Mononuclear cell (primary cell): ENCODE data around the gene SPNS2. TPM values are rescaled to one million over a fixed set of nuclear protein-coding genes. Genes with fewer than 3 reads are reported as not detected.

Experiments
- H3K27me3 ChIP-seq: 2 replicates; pipeline ENCODE4 v1.6.0; 2011; ENCODE audit warnings: low read length, control low read depth; ENCODE audit not compliant: insufficient read depth
- H3K4me1 ChIP-seq: 2 replicates; pipeline ENCODE4 v1.5.1; 2011; ENCODE audit warnings: mild to moderate bottlenecking, low read length, control low read depth; ENCODE audit not compliant: insufficient read depth
- H3K4me3 ChIP-seq: 2 replicates; pipeline ENCODE4 v1.5.1; 2011; ENCODE audit warnings: mild to moderate bottlenecking, low read length, moderate library complexity
- H3K9me3 ChIP-seq: 2 replicates; pipeline ENCODE4 v1.5.1; 2011; ENCODE audit warnings: low read depth, mild to moderate bottlenecking, control low read depth, low read length
- total RNA-seq: library from RNA; depleted of rRNA; stranded (reverse); fragments of >200 nt; gene quantifications from one replicate; pipeline ENCODE4 v1.2.3, GENCODE V29; 2012

The SPNS2 gene
- total RNA-seq, 1 donor, result 0.10 TPM

DNA sequence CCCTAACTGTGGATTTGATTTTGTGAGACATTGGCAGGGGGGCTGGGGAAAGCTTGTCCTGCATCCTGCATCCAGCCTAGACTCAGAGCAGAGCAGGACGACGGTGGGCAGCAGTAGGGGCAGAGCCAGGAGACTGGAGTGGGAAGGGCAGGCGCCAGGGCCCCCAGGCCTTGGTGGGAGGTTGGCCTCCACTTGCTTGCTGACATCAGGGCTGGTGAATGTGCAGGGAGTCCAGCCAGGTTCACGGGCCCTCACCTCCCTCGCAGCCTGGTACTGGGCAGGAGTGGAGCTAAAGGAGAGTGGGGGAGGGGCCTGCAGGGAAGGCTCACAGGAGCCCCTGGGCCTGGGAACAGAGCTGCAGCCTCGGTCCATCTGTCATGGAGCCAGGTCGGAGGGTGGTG, 83.4 kb downstream of the SPNS2 start:
- Histone ChIP-seq H3K4me1 (no peaks in the 10 kb centered on the region), H3K27me3 (peaks cover 26% of the 10 kb centered on the region), H3K4me3 (no peak overlapping the region), H3K9me3 (no peaks in the 10 kb centered on the region)

DNA sequence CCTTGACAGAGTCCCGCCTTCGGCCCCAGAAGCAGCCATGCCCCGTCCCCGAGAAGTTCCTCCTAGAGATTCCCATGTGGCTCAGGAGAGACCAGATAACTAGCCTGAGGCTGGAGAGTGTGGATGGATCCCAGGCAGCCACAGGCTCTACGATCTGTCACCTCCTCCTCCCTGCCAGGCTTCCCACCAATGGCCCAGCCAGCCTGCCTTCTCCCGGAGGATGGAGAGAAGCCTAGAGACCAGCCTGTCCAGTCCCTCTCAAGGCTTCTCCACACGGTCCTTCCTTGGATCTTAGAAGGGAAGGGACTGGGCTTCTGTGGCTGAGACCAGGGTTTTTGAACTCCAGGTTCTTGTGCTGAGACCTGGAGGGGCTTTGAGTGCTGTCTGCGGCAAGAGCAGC, 84.0 kb downstream of the SPNS2 start:
- Histone ChIP-seq H3K4me1 (no peaks in the 10 kb centered on the region), H3K27me3 (peaks cover 26% of the 10 kb centered on the region), H3K4me3 (no peak overlapping the region)

DNA sequence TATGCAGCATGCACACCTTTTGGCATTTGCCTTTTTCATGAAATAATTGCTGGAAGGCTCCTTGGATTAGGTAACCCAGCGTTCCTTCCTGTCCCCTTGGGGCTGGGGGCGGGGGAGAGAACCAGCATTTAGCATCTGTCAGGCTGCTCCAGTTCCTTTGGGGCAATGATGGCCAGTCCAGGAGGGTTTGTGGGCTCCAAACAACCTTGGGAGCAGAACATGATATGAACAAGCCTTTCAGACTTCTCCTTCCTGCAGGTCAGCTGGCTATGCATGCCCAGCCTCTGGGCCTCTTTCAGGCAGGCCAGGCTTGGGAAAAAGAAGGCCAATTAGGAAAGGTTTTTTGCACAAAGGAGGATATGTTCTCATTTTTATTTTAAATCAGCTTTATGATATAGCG, 84.5 kb downstream of the SPNS2 start:
- Histone ChIP-seq H3K4me1 (no peaks in the 10 kb centered on the region), H3K9me3 (no peaks in the 10 kb centered on the region), H3K27me3 (peaks cover 26% of the 10 kb centered on the region), H3K4me3 (no peak overlapping the region)

More for the DNA sequence above, 84.0 kb downstream of the SPNS2 start:
- H3K9me3 ChIP-seq, result no peaks in the 10 kb centered on the region

DNA sequence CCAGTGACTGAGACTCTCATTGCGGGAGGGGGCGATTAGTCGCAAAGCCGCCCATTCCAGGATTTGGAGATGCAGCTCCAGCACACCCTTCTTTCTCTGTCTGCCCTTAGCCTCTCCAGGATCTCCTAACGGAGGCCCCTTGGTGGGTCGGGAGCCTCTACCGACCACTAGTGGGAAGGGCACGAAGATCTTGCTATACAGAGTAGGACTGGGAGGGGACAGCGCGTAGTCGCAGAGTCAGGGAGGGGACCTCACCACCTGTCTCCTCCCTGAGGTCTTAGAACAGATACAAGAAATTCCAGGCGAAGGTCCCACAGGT, 85.1 kb downstream of the SPNS2 start:
- Histone ChIP-seq H3K4me3 (no peak overlapping the region), H3K27me3 (peaks cover 26% of the 10 kb centered on the region), H3K4me1 (no peaks in the 10 kb centered on the region), H3K9me3 (no peaks in the 10 kb centered on the region)

DNA sequence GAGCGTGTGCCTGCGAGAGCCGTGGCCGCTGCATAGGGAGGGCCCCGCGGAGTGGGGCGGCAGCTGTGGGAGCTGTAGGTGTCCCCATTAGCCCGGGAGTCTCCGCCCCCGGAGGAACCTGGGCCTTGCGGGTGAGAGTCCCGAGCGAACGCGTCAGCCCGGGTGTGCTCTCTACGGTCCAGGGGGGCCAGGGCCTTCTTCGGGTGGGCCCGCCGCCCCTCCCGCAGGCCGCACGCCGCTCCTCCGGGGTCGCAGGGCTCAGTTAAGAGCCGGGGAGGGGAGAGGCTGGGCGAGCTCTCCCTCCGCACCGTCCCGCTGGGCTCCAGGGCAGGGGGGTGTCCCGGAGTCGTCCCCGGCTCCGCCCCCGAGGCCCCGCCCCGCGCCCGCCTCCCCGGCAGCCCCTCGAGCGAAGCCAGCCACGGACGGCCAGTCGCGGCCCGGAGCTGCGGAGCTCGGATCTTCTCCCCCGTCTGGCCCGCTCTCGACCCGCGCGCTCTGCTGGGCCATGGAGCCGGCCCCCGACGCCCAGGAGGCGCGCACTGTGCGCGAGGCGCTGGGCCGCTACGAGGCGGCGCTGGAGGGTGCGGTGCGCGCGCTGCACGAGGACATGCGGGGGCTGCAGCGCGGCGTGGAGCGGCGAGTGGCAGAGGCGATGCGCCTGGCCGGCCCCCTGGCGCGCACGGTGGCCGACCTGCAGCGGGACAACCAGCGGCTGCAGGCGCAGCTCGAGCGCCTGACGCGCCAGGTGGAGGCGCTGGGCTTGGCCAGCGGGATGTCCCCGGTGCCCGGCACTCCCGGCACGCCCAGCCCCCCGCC, 85.6 kb downstream of the SPNS2 start, which contains the start of gene SMTNL2:
Gene SMTNL2 (plus strand): TSS at position 429 of the 816 bp plus-strand sequence. CDS start 77 bp downstream, at position 506.
- no peaks in the 10 kb centered on the region for H3K9me3 ChIP-seq
- H3K4me3 ChIP-seq, result no peak within 1 kb of the TSS
- no peaks in the 10 kb centered on the region for H3K4me1 ChIP-seq
- H3K27me3 ChIP-seq, result peaks cover 26% of the 10 kb centered on the region

DNA sequence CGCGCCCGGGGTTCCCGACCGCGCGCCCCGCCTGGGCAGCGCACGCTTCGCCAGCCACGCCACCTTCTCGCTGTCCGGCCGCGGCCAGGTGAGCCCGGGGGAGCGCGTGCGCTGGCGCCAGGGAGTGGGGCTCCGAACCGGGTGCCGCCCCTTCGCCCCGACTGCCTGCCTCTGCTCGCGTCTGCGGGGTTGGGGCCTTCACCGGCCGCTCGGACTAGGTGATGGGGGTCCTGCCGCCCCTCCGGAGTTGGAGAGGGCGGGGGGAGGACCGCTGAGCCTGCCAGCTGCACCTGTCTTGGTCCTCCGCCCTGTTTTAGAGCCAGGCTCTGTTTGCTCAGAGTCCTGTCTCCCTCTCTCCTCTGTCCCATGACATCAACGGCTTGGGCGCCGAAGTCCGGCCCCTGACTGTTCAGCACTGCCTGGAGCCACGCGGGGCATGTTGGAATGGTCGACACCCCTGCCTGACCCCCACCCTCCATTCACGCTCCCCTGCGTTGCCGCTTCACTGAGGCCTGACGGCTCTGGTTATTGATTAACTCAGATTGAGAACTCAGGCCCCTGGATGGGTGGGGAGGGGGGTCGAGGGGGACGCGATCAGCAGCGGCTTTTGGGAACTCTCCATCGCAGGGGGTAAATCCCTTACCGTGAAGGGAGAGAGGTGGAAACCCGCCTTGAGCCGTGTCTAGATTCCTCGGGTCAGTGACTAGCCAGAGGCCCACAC, 86.4 kb downstream of the SPNS2 start:
- no peaks in the 10 kb centered on the region for H3K9me3 ChIP-seq
- peaks cover 26% of the 10 kb centered on the region for H3K27me3 ChIP-seq

DNA sequence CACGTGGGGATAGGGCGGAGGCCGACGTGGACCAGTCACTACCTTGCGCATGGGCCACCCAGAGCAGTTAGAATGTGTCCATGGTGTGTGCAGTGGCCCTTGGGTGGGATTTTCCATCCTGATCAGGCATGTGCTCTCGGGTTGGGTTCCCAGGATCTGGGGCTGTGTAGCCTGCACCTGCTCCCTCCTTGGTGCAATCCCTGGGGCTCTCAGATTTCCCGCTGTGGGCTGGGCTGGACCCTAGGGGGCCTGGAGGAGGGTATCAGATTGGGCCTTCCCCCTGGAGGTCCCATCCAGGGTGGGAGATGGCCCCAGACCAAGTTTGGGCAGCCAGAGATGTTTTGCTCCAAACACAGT, 86.9 kb downstream of the SPNS2 start:
- Histone ChIP-seq H3K27me3 (peaks cover 26% of the 10 kb centered on the region), H3K4me3 (no peak overlapping the region), H3K4me1 (no peaks in the 10 kb centered on the region), H3K9me3 (no peaks in the 10 kb centered on the region)

More for the DNA sequence above, 86.4 kb downstream of the SPNS2 start:
- Histone ChIP-seq H3K4me1 (no peaks in the 10 kb centered on the region), H3K4me3 (no peak overlapping the region)

DNA sequence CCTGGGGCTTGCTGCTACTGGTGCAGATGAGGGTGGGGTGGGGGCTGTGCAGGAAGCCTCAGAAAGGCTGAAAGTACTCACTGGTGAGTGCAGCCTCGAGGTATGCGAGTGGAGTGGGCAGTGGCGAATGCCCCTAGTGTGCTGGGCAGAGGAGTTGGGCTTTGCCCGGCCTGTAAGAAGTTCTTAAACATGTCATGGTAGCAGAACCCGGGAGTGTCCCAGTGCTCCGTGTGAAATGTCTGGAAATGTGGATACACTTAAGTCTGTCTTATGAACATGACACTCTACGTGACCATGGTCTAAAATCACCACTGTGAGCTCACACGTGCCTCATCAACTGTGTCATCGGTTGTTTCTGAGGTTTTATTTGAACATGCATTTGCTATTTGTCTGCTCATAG, 87.4 kb downstream of the SPNS2 start:
- no peak overlapping the region for H3K4me3 ChIP-seq
- no peaks in the 10 kb centered on the region for H3K9me3 ChIP-seq
- H3K27me3 ChIP-seq, result peaks cover 26% of the 10 kb centered on the region
- no peaks in the 10 kb centered on the region for H3K4me1 ChIP-seq

DNA sequence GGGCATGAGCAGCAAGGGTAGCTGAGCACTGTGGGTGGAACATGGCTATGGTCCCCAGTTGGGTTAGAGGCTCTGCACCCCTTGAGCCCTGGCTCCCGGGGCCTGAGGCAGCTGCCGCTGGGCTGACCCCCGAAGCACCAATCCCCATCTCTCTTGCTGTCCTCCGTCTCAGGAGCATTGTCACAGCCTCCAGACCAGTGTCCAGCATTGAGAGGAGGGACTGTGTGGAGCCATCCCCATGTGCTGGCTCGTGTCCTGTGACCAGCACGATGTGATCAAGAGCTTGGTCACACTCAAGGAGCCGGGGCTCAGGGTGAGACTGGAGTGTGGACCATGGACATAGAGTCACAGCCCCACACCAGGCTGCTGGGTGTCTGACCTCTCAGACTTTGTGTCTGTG, 88.5 kb downstream of the SPNS2 start:
- H3K4me1 ChIP-seq, result no peaks in the 10 kb centered on the region
- H3K9me3 ChIP-seq, result no peaks in the 10 kb centered on the region
- peaks cover 26% of the 10 kb centered on the region for H3K27me3 ChIP-seq
- H3K4me3 ChIP-seq, result no peak overlapping the region

DNA sequence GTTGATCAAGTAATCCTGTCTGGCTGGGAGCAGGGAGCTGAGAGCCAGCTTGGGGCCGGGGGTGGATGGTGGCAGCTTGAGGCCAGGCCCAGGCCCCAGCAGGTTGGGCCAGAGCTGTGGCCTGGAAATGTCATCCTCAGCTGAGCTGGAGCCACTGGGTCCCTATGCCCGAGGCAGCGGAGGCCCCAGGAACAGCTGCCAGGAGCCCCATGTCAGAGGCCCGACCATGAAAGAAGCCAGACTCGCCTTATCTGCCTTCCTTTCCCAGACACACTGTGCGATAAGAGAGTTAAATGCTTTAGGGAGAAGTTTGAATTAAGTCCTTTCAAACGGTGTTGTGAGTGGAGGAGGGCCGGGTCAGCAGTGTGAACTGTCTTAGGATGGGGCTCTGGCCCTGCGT, 89.1 kb downstream of the SPNS2 start:
- Histone ChIP-seq H3K9me3 (no peaks in the 10 kb centered on the region), H3K4me3 (no peak overlapping the region), H3K27me3 (peaks cover 26% of the 10 kb centered on the region), H3K4me1 (no peaks in the 10 kb centered on the region)

DNA sequence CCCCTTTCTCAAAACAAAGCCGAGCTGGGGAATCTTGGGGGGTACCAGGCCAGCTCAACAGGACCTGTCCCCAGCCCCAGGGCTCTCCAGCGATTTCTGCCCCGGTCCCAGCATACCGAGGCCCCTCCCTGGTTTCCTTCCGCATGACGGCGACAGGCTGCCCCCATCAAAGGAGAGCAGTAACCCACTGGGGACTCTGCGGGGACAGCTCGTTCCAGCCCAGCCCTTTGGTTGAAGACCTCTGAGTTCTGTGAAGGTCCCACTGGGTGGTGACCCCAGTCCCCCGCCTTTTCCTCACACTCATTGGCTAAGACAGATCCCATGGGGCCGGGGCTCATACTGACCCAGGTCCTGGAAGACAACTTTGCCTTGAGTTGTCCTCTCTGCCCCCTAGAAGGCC, 89.7 kb downstream of the SPNS2 start:
- H3K4me3 ChIP-seq, result no peak overlapping the region
- H3K4me1 ChIP-seq, result no peaks in the 10 kb centered on the region
- H3K27me3 ChIP-seq, result peaks cover 20% of the 10 kb centered on the region
- H3K9me3 ChIP-seq, result no peaks in the 10 kb centered on the region

Other genes starting within 250 kb of the SPNS2 start
- 19.6 TPM for gene ANKFY1, start 234.9 kb upstream of the SPNS2 start, total RNA-seq
- gene UBE2G1, start 132.2 kb upstream of the SPNS2 start, total RNA-seq, result 76.4 TPM
- gene SPNS3, start 64.9 kb upstream of the SPNS2 start, total RNA-seq, result 2.5 TPM
- 24.6 TPM for gene MYBBP1A, start 56.5 kb downstream of the SPNS2 start, total RNA-seq
- gene GGT6, start 61.7 kb downstream of the SPNS2 start, total RNA-seq, result not detected
- gene SMTNL2, start 85.6 kb downstream of the SPNS2 start, total RNA-seq, result not detected
- gene ALOX15, start 142.8 kb downstream of the SPNS2 start, total RNA-seq, result not detected
- gene PELP1, start 205.3 kb downstream of the SPNS2 start, total RNA-seq, result 16.3 TPM
- gene ARRB2, start 211.8 kb downstream of the SPNS2 start, total RNA-seq, result 201 TPM
- 4.8 TPM for gene MED11, start 232.5 kb downstream of the SPNS2 start, total RNA-seq
- 1.3 TPM for gene ZMYND15, start 241.0 kb downstream of the SPNS2 start, total RNA-seq
- 32.6 TPM for gene CXCL16, start 241.0 kb downstream of the SPNS2 start, total RNA-seq